Heart right ventricle (tissue), 16 donors: ENCODE measurements around the gene PTPRN2. TPM values are rescaled to one million over a fixed set of nuclear protein-coding genes. Genes with fewer than 3 reads are reported as not detected.

Experiments
- ATAC-seq, 8 donors: fragments of 200-7000 bp; cut with Tn5 transposase; one replicate each; pipeline ENCODE4 v1.9.1; 2020; ENCODE audit warnings: mild to moderate bottlenecking in 8 of 8, moderate library complexity in 8 of 8, moderate number of reproducible peaks in 1 of 8
- DNase-seq, 2 donors: peaks; one replicate each; pipeline ENCODE4 v3.0.0-alpha.2; 2020
- H3K27ac ChIP-seq, 10 donors: fragments of 200-600 bp; sonication (generic) in 2 of 10; one replicate each; pipeline versions ENCODE4 v1.5.0 to v1.8.0; 2020 to 2022; ENCODE audit warnings: mild to moderate bottlenecking in 3 of 10
- H3K27me3 ChIP-seq, 7 donors: fragments of 200-600 bp; one replicate each; pipeline ENCODE4 v1.8.0; 2021 to 2022; ENCODE audit warnings: mild to moderate bottlenecking in 2 of 7
- H3K36me3 ChIP-seq, 9 donors: fragments of 200-600 bp; sonication (generic) in 1 of 9; one replicate each; pipeline versions ENCODE4 v1.5.0 to v1.8.0; 2020 to 2022; ENCODE audit warnings: mild to moderate bottlenecking in 2 of 9
- H3K4me1 ChIP-seq, 9 donors: fragments of 200-600 bp; sonication (generic) in 1 of 9; one replicate each; pipeline versions ENCODE4 v1.5.0 to v1.8.0; 2020 to 2022; ENCODE audit warnings: mild to moderate bottlenecking in 4 of 9
- H3K4me3 ChIP-seq, 10 donors: fragments of 200-600 bp; sonication (generic) in 2 of 10; one replicate each; pipeline versions ENCODE4 v1.5.0 to v1.8.0; 2020 to 2022; ENCODE audit warnings: mild to moderate bottlenecking in 7 of 10, moderate library complexity in 2 of 10
- H3K9me3 ChIP-seq, 11 donors: fragments of 200-600 bp in 10 of 11; sonication (generic) in 2 of 11; one replicate each; pipeline versions ENCODE4 v1.5.0 to v1.8.0; 2013 to 2022; ENCODE audit warnings: mild to moderate bottlenecking in 2 of 11, control low read depth in 1 of 11, moderate library complexity in 1 of 11
- CTCF ChIP-seq, 9 donors: fragments of 200-600 bp; sonication (generic) in 2 of 9; IDR thresholded peaks; one replicate each; pipeline versions ENCODE4 v1.5.0 to v1.8.0; 2021 to 2022; ENCODE audit warnings: antibody characterized with exemption in 9 of 9, mild to moderate bottlenecking in 5 of 9, moderate library complexity in 1 of 9
- WGBS, 2 donors: extraction: QIAGEN DNeasy Blood & Tissue Kit; methylation state at CpG; one replicate each; pipeline ENCODE4 v1.1.7; 2013; ENCODE audit warnings: inconsistent platforms in 1 of 2; 5-methylcytosine and 5-hydroxymethylcytosine counted together
- intact Hi-C, 10 donors: fragments of 100-400 bp; cut with DNase I; formaldehyde crosslinking; loops; one replicate each; pipeline versions ENCODE4 v1.11.1 to v1.14.2; 2022
- polyA plus RNA-seq, 2 donors: library from polyadenylated mRNA; stranded (reverse); fragments of 200-250 nt; gene quantifications; one replicate each; pipeline ENCODE4 v1.2.3, GENCODE V29; 2013
- total RNA-seq, 10 donors: library from RNA; stranded (reverse); fragmentation: NEBNext Ultra II Directional in 3 of 10; extraction: Animal tissue kit (Norgen Biotek cat#: 25700) in 3 of 10; gene quantifications; one replicate each; pipeline versions ENCODE4 v1.2.1 to v1.2.4, GENCODE V29; 2021 to 2023
- donor health status: Arrhythmogenic right ventricular cardiomyopathy.
- donor health status: ischemic (EF 13 %, LVEDD 7.1; RV severe dilation, severe dysfunction).
- donor health status: healthy with polysubstance abuse.
- donor health status: DM: no; HTN: yes; CAD: no.
- donor health status: DM: no; HTN: no; CAD: no.
- donor health status: ischemic (EF 25% LVEDD 6.9; RV normal size, moderate dysfunction).
- donor health status: ischemic (EF 25% LVEDD 5.7; RV mildly dilated, moderate dysfunction).
- donor health status: healthy.
- donor health status: DM: yes; HTN: yes; CAD: no.
- donor health status: Ischemic cardiomyopathy.
- donor health status: ischemic (EF 35%, LVEDD 5.7; RV mildly dilated, moderate dysfunction).
- donor health status: nonischemic (EF 11% LVEDD 7.7; RV severe dilation, severe dysfunction).
- donor health status: DM: yes; HTN: yes; CAD: no.
- donor health status: PGD.
- donor health status: ischemic (EF 29% LVEDD 5.4; RV normal size, mild dysfunction).
- donor health status: nonischemic (EF 23%, LVEDD 6.1; RV moderate dilation, normal function).

Gene PTPRN2
- total and polyA plus RNA-seq, 12 donors = 0.82 to 1.8 (median 1.3) TPM

GRCh38 chr7:157554393-157555238 is 1033.0 kb downstream of the PTPRN2 start:
- no peak for DNase-seq
- Histone ChIP-seq H3K27me3 (peaks cover 0 to 10% (median 0%) of the 10 kb centered on the region in 7 donors), H3K4me1 (no peaks in the 10 kb centered on the region), H3K9me3 (no peaks in the 10 kb centered on the region), H3K4me3 (no peak overlapping the region), H3K27ac (no peak overlapping the region), H3K36me3 (peaks cover 0 to 22% (median 0%) of the 10 kb centered on the region in 9 donors)
- TF ChIP-seq CTCF (IDR thresholded peaks at IDR 0.05) = no peak
- no peak for ATAC-seq
- intact Hi-C loops = loop anchor here in 1 of 10 donors (10.0 kb wide), 1 partner anchor 300 kb away; no protein-coding TSS in a partner anchor
- WGBS, 2 donors = 89 to 92% methylated on average over 28 of the region's 28 CpGs

DNA sequence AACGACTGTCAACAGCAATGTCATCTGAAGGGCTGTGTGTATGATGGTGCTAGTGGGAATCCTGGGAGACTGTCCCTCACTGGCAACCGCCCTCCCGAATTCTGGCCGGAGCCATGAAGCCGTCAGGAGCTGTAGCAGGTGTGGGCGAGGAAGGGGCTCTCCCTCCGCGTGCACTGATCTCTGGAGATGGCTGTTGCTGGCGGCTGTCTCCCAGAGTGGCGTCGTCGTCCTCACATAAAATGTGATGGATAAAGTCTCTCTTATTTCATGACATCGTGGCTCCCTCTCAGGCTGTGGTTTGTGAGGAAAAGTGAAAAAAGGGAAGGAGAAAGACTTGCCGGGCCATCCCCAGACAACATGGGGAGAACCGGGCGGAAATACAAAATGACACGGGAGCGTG is 1034.4 kb downstream of the PTPRN2 start:
- H3K27ac ChIP-seq = no peak overlapping the region
- H3K27me3 ChIP-seq = peaks cover 0 to 10% (median 0%) of the 10 kb centered on the region in 7 donors
- 85 to 87% methylated on average over 18 of the region's 18 CpGs for WGBS, 2 donors
- H3K36me3 ChIP-seq = peaks cover 0 to 26% (median 0%) of the 10 kb centered on the region in 9 donors
- H3K9me3 ChIP-seq = no peaks in the 10 kb centered on the region
- intact Hi-C loops = loop anchor here in 1 of 10 donors (10.0 kb wide), 1 partner anchor 298 kb away; no protein-coding TSS in a partner anchor
- ATAC-seq (no peak), DNase-seq (no peak)
- no peaks in the 10 kb centered on the region for H3K4me1 ChIP-seq
- TF ChIP-seq CTCF (IDR thresholded peaks at IDR 0.05) = no peak
- H3K4me3 ChIP-seq = no peak overlapping the region

DNA sequence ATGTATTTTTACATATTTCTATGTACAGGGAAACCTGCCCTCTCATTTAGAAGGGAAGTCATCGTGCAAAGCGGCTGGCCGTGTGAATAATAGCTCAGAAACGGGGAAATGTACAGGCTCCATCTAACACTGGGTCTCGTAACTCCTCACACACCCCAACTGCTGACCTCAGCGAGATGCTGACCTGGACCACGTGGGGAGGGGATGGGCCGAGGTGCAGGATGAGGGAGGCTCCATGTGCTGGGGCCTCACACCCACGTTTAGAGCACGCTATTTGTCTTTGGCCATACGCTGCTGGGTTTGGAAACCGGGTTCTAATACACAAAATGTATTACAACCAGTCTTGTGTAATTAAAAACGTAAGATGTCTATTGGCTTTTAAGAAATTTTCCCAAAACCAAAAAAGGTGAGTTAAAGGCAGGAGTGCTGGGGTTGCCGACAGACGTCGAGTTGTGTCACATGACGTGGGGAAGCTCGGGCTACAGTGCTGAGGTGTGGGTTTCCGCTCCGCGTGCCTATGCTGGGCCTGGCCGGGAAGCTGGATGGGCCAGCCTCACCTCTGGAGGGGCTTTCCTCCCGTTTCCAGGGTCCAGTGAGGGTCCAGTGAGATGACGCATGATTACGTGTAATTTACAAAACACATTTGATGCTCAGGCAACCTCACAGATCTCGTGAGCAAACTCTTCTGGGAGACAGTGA is 1035.2 kb downstream of the PTPRN2 start:
- 89 to 91% methylated on average over 26 of the region's 26 CpGs for WGBS, 2 donors
- Histone ChIP-seq H3K4me1 (no peaks in the 10 kb centered on the region), H3K9me3 (no peaks in the 10 kb centered on the region), H3K4me3 (no peak overlapping the region), H3K36me3 (peaks cover 0 to 28% (median 0%) of the 10 kb centered on the region in 9 donors), H3K27me3 (peaks cover 0 to 10% (median 0%) of the 10 kb centered on the region in 7 donors), H3K27ac (no peak overlapping the region)
- intact Hi-C loops = loop anchor here in 1 of 10 donors (10.0 kb wide), 1 partner anchor 298 kb away; no protein-coding TSS in a partner anchor
- ATAC-seq (no peak), DNase-seq (no peak)
- TF ChIP-seq CTCF (IDR thresholded peaks at IDR 0.05) = no peak

DNA sequence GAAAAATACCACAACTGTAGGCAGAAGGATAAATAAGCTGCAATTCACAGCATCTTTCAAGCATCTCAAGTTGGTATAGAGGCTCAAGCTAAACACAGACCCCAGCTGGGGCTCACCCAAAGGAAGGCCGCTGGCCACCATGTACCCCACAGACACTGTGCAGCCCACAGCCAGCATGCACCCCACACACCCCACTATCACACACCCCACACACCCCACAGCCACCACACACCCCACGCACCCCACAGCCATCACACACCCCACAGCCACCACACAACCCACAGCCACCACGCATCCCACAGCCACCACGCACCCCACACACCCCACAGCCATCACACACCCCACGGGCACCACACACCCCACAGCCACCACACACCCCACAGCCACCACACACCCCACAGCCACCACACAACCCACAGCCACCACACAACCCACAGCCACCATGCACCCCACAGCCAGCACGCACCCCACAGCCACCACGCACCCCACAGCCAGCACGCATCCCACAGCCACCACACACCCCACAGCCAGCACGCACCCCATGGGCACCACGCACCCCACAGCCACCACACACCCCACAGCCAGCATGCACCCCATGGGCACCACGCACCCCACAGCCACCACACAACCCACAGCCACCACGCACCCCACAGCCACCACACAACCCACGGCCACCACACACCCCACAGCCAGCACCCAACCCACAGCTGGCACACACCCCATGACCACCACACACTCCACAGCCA is 1036.1 kb downstream of the PTPRN2 start:
- TF ChIP-seq CTCF (IDR thresholded peaks at IDR 0.05) = no peak
- WGBS, 2 donors = 96 to 98% methylated on average over 13 of the region's 13 CpGs
- DNase-seq = no peak
- no peak overlapping the region for H3K4me3 ChIP-seq
- no peaks in the 10 kb centered on the region for H3K9me3 ChIP-seq
- peaks cover 0 to 10% (median 0%) of the 10 kb centered on the region in 7 donors for H3K27me3 ChIP-seq
- no peak overlapping the region for H3K27ac ChIP-seq
- intact Hi-C loops = loop anchor here in 1 of 10 donors (10.0 kb wide), 1 partner anchor 297 kb away; no protein-coding TSS in a partner anchor
- ATAC-seq = no peak
- H3K36me3 ChIP-seq = peaks cover 0 to 38% (median 0%) of the 10 kb centered on the region in 9 donors
- H3K4me1 ChIP-seq = no peaks in the 10 kb centered on the region
